CD4-positive, alpha-beta T cell (primary cell): ENCODE measurements around the gene RNF157. TPM values are rescaled to one million over a fixed set of nuclear protein-coding genes. Genes with fewer than 3 reads are reported as not detected.

Source experiments
- ATAC-seq: fragments of 200-7000 bp; cut with Tn5 transposase; one replicate; pipeline ENCODE4 v1.10.0; 2022; ENCODE audit warnings: mild to moderate bottlenecking; ENCODE audit not compliant: poor library complexity
- CTCF ChIA-PET: fragments of 350-600 bp; sonication (Branson Sonifier 250); formaldehyde crosslinking; loops from one replicate; lab custom pipeline; 2021; ENCODE audit warnings: antibody characterized with exemption, inconsistent platforms; lab: Charles Lee
- POLR2A ChIA-PET: fragments of 350-600 bp; sonication (Branson Sonifier 250); formaldehyde crosslinking; loops from one replicate; lab custom pipeline; 2021; ENCODE audit warnings: antibody characterized with exemption, inconsistent platforms; lab: Charles Lee
- DNase-seq, 14 experiments: peaks; one replicate each; pipeline ENCODE4 v3.0.0-alpha.2; 2013 to 2020; ENCODE audit warnings: mixed read lengths in 2 of 14
- H3K27ac ChIP-seq, 2 donors: one replicate each; pipeline versions ENCODE4 v1.5.1 to v1.7.0; 2013; ENCODE audit warnings: low read length in 2 of 2, low read depth in 1 of 2, mild to moderate bottlenecking in 1 of 2
- H3K27me3 ChIP-seq, 2 experiments: 1 replicate in 1 of 2; 2 replicates in 1 of 2; pipeline versions ENCODE4 v1.6.1 to v1.7.0; 2013; ENCODE audit warnings: low read length in 2 of 2, control low read depth in 1 of 2, mild to moderate bottlenecking in 1 of 2, moderate library complexity in 1 of 2; ENCODE audit not compliant: insufficient read depth in 2 of 2, control insufficient read depth in 1 of 2
- H3K36me3 ChIP-seq: one replicate; pipeline ENCODE4 v1.6.1; 2013; ENCODE audit warnings: low read length, control low read depth; ENCODE audit not compliant: insufficient read depth
- H3K4me1 ChIP-seq: one replicate; pipeline ENCODE4 v1.6.1; 2013; ENCODE audit warnings: low read length, control low read depth; ENCODE audit not compliant: insufficient read depth
- H3K4me3 ChIP-seq: one replicate; pipeline ENCODE4 v1.5.1; 2013; ENCODE audit warnings: mild to moderate bottlenecking, low read length, moderate library complexity
- H3K9me3 ChIP-seq, 2 experiments: 1 replicate in 1 of 2; 2 replicates in 1 of 2; pipeline versions ENCODE4 v1.6.1 to v1.7.0; 2013; ENCODE audit warnings: low read length in 2 of 2, mild to moderate bottlenecking in 2 of 2, control low read depth in 1 of 2, moderate library complexity in 1 of 2; ENCODE audit not compliant: control insufficient read depth in 1 of 2, insufficient read depth in 1 of 2
- H3K27ac Mint-ChIP-seq: one replicate; pipeline ENCODE4 v1.8.0; 2020; ENCODE audit warnings: mixed read lengths
- H3K27me3 Mint-ChIP-seq: one replicate; pipeline ENCODE4 v1.8.0; 2021; ENCODE audit warnings: mixed read lengths
- H3K36me3 Mint-ChIP-seq: one replicate; pipeline ENCODE4 v1.8.0; 2021; ENCODE audit warnings: low read depth, mixed read lengths
- H3K4me1 Mint-ChIP-seq: one replicate; pipeline ENCODE4 v1.8.0; 2021; ENCODE audit warnings: low read depth, mixed read lengths
- H3K4me3 Mint-ChIP-seq: one replicate; pipeline ENCODE4 v1.8.0; 2020; ENCODE audit warnings: mild to moderate bottlenecking, mixed read lengths
- H3K9me3 Mint-ChIP-seq: one replicate; pipeline ENCODE4 v1.8.0; 2020; ENCODE audit warnings: mixed read lengths
- CTCF ChIP-seq: fragments of 200-600 bp; IDR thresholded peaks from one replicate; pipeline ENCODE4 v1.8.0; 2022; ENCODE audit warnings: antibody characterized with exemption, mild to moderate bottlenecking
- intact Hi-C, 2 experiments: fragments of 100-400 bp; cut with DNase I in 1 of 2; cut with micrococcal nuclease in 1 of 2; formaldehyde crosslinking; loops; one replicate each; pipeline versions ENCODE4 v1.15.1 to v1.9.0; 2023 to 2025; cut with DNase I, micrococcal nuclease
- total RNA-seq, 174 experiments: library from RNA in 2 of 174; stranded (reverse) in 2 of 174; gene quantifications; one replicate each; pipeline ENCODE4 v1.2.3 and lab custom pipeline; 2021 to 2026

Gene RNF157
- total RNA-seq, 2 experiments from 2014 or later = 18.5 to 21.1 TPM

DNA sequence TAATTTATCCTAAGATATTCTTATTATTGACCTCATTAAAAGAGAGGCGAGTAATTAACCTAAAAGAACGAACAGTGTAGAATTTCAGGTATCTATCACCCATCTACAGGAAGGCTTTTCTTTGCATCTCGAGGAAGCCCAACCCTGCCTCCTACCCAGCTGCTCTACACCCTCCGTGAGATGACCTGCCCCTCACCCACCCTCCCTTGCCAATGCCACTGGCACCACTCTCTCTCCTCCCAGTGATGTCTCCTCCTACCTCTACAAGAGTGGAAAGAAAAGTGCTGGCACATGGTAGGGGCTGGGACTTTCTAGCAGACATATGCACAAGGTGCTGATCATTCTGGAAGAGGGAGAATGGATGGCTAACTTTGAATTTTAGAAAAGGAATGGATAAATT is 76.4 kb downstream of the RNF157 start:
- H3K9me3 Mint-ChIP-seq = no peaks in the 10 kb centered on the region
- Histone ChIP-seq H3K36me3 (peaks cover 51% of the 10 kb centered on the region), H3K4me3 (no peak overlapping the region), H3K27ac (no peak overlapping the region), H3K9me3 (no peaks in the 10 kb centered on the region), H3K27me3 (no peaks in the 10 kb centered on the region), H3K4me1 (no peaks in the 10 kb centered on the region)
- DNase-seq (no peak), ATAC-seq (no peak)
- ChIA-PET CTCF (no interaction called here), POLR2A (interaction anchor here (0.7 kb wide), 1 partner anchor 44 kb away, joined by 5 read pairs; no protein-coding TSS in a partner anchor)
- no peak overlapping the region for H3K4me3 Mint-ChIP-seq
- H3K36me3 Mint-ChIP-seq = peaks cover 66% of the 10 kb centered on the region
- intact Hi-C loops = no loop called here
- H3K4me1 Mint-ChIP-seq = peaks cover 13% of the 10 kb centered on the region
- TF ChIP-seq CTCF = no peak
- no peak overlapping the region for H3K27ac Mint-ChIP-seq
- no peaks in the 10 kb centered on the region for H3K27me3 Mint-ChIP-seq

DNA sequence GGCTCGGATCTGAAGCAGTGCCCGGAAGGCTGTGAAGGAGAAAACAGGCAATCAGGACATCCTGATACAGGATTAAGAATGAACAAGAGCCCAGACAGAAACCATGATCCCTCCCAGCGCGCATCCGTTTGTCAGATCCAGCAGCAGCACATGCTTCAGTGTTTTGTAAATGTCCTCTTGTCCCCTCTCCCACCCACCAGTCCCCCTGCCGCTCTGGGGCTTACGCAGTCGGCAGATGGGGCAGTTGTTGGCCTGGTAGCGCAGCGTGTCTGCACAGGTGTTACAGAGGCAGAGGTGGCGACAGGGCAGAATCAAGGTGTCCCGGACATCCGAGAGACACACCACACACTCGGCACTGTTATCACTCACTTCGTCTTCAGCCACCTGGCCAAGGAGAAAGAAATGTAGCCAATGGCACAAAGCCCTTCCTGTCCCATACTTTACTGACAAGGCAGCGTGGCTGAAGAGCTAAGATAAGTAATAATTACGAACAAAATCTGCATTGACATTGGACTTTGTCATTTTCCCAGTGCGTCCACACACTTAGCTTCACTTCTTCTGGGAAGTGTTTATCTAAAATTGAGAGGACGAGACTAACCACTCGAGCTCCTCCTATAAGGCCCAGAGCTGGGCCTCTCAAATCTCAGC is 78.5 kb downstream of the RNF157 start:
- peaks cover 76% of the 10 kb centered on the region for H3K36me3 Mint-ChIP-seq
- H3K36me3 ChIP-seq = peaks cover 58% of the 10 kb centered on the region
- POLR2A ChIA-PET = interaction anchor here (1.9 kb wide), 1 partner anchor 103 kb away, joined by 5 read pairs; no protein-coding TSS in a partner anchor

GRCh38 chr17:76160896-76161528 is 79.3 kb downstream of the RNF157 start:
- intact Hi-C loops = no loop called here
- Histone ChIP-seq H3K36me3 (peaks cover 64% of the 10 kb centered on the region), H3K9me3 (no peaks in the 10 kb centered on the region), H3K4me1 (no peaks in the 10 kb centered on the region), H3K27ac (no peak overlapping the region), H3K4me3 (no peak overlapping the region), H3K27me3 (no peaks in the 10 kb centered on the region)
- H3K4me1 Mint-ChIP-seq = no peaks in the 10 kb centered on the region
- H3K4me3 Mint-ChIP-seq = no peak overlapping the region
- DNase-seq (no peak), ATAC-seq (no peak)
- POLR2A ChIA-PET = interaction anchor here (1.1 to 1.9 kb wide), 3 partner anchors 9 to 104 kb away, joined by 4 to 7 read pairs (median 5); no protein-coding TSS in a partner anchor
- CTCF ChIA-PET = interaction anchor here (1.0 to 1.6 kb wide), 3 partner anchors 15 to 118 kb away, joined by 3 to 6 read pairs (median 3); no protein-coding TSS in a partner anchor
- peaks cover 75% of the 10 kb centered on the region for H3K36me3 Mint-ChIP-seq
- no peaks in the 10 kb centered on the region for H3K9me3 Mint-ChIP-seq
- no peaks in the 10 kb centered on the region for H3K27me3 Mint-ChIP-seq
- no peak for TF ChIP-seq CTCF
- no peak overlapping the region for H3K27ac Mint-ChIP-seq

More for the DNA sequence above, 78.5 kb downstream of the RNF157 start:
- H3K27ac Mint-ChIP-seq = no peak overlapping the region
- Histone ChIP-seq H3K27me3 (no peaks in the 10 kb centered on the region), H3K4me1 (no peaks in the 10 kb centered on the region), H3K27ac (no peak overlapping the region), H3K9me3 (no peaks in the 10 kb centered on the region), H3K4me3 (no peak overlapping the region)
- no peaks in the 10 kb centered on the region for H3K9me3 Mint-ChIP-seq
- H3K4me3 Mint-ChIP-seq = no peak overlapping the region
- ATAC-seq (no peak), DNase-seq (no peak)
- no peak for TF ChIP-seq CTCF
- peaks cover 5% of the 10 kb centered on the region for H3K4me1 Mint-ChIP-seq
- H3K27me3 Mint-ChIP-seq = no peaks in the 10 kb centered on the region
- intact Hi-C loops = no loop called here
- CTCF ChIA-PET = interaction anchor here (0.7 to 1.2 kb wide), 2 partner anchors 20 to 118 kb away, joined by 3 read pairs; no protein-coding TSS in a partner anchor
